WERI-Rb-1 (cell line): ENCODE data around the gene SYCE3.
A peak's percentile ranks its signal among the peaks of the same experiment; 100 is the strongest.

ENCODE experiments used
- DNase-seq: peaks from one replicate; pipeline ENCODE4 v3.0.0-alpha.2; 2020
- H3K27ac ChIP-seq: fragments of 250-450 bp; sonication (Bioruptor Pico); 2 replicates; pipeline ENCODE4 v1.5.1; 2020; ENCODE audit warnings: mild to moderate bottlenecking, moderate library complexity
- H3K27me3 ChIP-seq: fragments of 250-450 bp; sonication (Bioruptor Pico); 2 replicates; pipeline ENCODE4 v1.5.1; 2021; ENCODE audit warnings: mild to moderate bottlenecking, low read depth, moderate library complexity; ENCODE audit not compliant: insufficient read depth, severe bottlenecking
- H3K36me3 ChIP-seq: fragments of 250-450 bp; sonication (Bioruptor Pico); 2 replicates; pipeline ENCODE4 v1.5.1; 2020; ENCODE audit warnings: mild to moderate bottlenecking, moderate library complexity
- H3K4me3 ChIP-seq: 2 replicates; pipeline ENCODE4 v1.5.1; 2011; ENCODE audit warnings: low read depth, mild to moderate bottlenecking, control low read depth, low read length
- H3K9me3 ChIP-seq: fragments of 250-450 bp; sonication (Bioruptor Pico); 2 replicates; pipeline ENCODE4 v1.5.1; 2021; ENCODE audit warnings: mild to moderate bottlenecking, moderate library complexity; ENCODE audit not compliant: severe bottlenecking
- TF ChIP-seq, protein P1 (sequence below): IDR thresholded peaks from 2 replicates; pipeline ENCODE4 v1.5.1; 2011; ENCODE audit warnings: low read depth, mild to moderate bottlenecking, control low read depth, inconsistent platforms, low read length

Gene SYCE3

DNA sequence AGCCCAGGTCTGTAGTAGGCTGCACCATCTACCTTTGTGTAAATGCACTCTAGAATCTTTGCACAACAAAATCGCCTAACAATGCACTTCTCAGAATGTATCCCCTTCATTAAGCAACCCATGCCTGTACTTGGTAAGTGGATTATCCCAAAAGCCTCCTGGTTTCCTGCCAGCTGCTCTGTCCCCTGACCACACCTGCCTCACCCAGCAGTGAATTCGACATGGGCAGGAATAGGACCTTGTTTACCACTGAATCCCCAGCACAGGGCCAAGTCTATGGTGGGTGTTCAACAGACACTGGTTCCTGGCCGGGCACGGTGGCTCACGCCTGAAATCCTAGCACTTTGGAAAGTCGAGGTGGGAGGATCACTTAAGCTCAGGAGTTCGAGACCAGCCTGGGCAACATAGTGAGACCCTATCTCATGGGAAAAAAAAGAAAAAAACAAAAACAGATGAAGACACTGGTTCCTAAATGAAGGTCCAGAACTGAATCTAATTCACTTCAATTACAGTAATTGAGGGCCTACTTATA lies 5.1 kb upstream of the SYCE3 start:
- Histone ChIP-seq H3K9me3 (no peaks in the 10 kb centered on the region), H3K27ac (no peak overlapping the region), H3K36me3 (peaks cover 28% of the 10 kb centered on the region), H3K4me3 (no peak overlapping the region), H3K27me3 (no peaks in the 10 kb centered on the region)
- TF ChIP-seq, protein P1, sequence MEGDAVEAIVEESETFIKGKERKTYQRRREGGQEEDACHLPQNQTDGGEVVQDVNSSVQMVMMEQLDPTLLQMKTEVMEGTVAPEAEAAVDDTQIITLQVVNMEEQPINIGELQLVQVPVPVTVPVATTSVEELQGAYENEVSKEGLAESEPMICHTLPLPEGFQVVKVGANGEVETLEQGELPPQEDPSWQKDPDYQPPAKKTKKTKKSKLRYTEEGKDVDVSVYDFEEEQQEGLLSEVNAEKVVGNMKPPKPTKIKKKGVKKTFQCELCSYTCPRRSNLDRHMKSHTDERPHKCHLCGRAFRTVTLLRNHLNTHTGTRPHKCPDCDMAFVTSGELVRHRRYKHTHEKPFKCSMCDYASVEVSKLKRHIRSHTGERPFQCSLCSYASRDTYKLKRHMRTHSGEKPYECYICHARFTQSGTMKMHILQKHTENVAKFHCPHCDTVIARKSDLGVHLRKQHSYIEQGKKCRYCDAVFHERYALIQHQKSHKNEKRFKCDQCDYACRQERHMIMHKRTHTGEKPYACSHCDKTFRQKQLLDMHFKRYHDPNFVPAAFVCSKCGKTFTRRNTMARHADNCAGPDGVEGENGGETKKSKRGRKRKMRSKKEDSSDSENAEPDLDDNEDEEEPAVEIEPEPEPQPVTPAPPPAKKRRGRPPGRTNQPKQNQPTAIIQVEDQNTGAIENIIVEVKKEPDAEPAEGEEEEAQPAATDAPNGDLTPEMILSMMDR, result no peak
- no peak for DNase-seq

DNA sequence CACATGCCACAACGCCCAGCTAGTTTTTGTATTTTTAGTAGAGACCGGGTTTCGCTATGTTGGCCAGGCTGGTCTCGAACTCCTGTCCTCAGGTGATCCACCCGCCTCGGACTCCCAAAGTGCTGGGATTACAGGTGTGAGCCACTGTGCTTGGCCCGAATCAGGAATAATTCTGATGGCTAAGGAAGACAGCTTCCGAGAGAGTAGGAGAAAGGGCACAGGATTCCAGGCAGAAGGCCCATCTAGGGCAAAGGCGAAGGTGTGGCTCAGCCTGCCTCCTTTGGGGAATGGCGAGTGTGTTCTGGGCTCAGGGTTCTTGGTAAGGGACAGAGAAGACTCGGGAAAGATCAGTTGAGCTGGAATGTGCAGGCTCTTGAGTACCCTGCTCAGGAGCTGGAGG lies 1.6 kb upstream of the SYCE3 start:
- peaks cover 14% of the 10 kb centered on the region for H3K36me3 ChIP-seq
- no peak overlapping the region for H3K4me3 ChIP-seq
- H3K27me3 ChIP-seq, result no peaks in the 10 kb centered on the region
- no peaks in the 10 kb centered on the region for H3K9me3 ChIP-seq
- DNase-seq, result no peak
- TF ChIP-seq, protein P1, result no peak
- no peak overlapping the region for H3K27ac ChIP-seq

DNA sequence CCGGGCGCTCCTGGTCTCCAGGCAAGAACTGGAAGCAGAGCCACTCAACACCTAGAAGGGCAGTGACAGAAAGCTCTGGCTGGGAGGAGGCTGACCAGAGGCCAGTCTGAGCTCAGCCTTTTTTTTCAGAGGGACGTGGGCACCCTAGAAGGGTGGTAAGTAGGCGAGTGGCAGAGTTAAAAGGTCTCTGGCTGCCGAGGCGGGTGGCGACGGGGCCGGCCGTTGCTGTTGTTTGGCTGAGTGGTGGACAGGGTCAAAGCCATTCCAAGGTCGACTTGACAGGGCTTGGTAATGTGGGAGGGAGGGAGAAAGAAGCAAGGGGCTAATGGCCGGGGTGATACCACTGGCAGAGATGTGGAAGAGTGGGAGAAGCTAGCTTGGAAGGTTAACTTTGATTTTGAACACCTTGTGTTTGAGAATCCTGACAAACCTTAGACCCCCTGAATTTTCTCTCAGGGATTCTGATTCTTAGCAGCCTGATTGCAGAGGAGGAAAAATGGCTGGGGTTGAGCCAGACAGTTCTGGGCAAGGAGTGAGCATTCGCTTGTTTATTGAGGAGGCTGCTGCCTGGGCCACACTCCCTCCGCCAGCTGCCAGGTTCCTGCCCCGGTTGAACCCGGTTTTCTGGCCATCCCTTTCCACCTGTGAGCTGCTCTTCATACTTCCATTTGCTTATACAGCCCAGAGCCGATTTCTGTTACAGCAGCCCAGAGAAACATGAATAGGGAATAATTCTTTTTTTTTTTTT lies 868 bp upstream of the SYCE3 start:
- TF ChIP-seq, protein P1, result no peak
- no peaks in the 10 kb centered on the region for H3K27me3 ChIP-seq
- peak overlapping the region; percentile 30 for H3K27ac ChIP-seq
- H3K4me3 ChIP-seq, result peak overlapping the region; percentile 59
- DNase-seq, result no peak
- H3K36me3 ChIP-seq, result peaks cover 8% of the 10 kb centered on the region
- no peaks in the 10 kb centered on the region for H3K9me3 ChIP-seq

DNA sequence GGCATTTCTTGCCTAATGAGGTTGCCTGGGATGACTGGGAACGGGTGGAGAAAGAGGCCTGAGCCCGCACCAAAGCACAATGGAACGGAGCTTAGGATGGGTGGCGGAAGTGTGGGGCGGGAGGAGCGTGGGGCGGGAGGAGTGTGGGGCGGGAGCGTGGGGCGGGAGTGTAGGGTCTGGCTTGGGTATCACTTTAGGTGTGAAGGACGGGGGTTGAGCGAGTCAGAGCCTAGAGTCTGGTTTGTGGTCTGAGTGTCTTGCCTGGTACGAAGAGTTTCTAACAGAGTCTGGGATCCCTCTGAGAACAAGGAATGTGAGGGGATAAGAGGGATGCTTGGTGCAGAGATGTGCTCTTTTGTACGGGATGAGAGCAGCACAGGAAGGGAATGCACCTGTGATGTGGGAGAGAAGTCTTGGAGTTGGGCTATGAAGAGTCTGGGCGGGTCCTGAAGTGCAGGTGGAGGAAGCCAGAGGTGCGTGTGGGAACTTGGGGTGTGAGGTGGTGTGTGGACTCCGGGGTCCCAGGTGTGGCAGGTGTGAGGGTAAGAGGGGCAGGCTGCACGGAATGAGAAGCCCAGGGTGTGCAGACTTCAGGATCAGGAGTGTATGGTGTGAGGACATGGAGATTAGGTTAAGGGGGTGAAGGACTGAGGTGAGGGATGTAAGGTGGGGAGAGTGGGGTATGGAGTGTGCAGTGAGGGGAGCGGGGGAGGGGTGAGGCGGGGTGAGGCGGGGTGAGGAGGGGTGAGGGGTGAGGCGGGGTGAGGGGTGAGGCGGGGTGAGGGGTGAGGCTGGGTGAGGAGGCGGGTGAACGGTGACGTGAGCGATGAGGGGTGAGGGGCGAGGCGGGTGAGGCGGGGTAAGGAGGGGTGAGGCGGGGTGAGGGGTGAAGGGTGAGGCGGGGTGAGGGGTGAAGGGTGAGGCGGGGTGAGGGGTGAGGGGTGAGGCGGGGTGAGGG lies 1.0 kb downstream of the SYCE3 start:
- Histone ChIP-seq H3K27me3 (no peaks in the 10 kb centered on the region), H3K36me3 (no peaks in the 10 kb centered on the region), H3K4me3 (no peak overlapping the region), H3K27ac (no peak overlapping the region), H3K9me3 (no peaks in the 10 kb centered on the region)
- TF ChIP-seq, protein P1, result no peak
- no peak for DNase-seq

DNA sequence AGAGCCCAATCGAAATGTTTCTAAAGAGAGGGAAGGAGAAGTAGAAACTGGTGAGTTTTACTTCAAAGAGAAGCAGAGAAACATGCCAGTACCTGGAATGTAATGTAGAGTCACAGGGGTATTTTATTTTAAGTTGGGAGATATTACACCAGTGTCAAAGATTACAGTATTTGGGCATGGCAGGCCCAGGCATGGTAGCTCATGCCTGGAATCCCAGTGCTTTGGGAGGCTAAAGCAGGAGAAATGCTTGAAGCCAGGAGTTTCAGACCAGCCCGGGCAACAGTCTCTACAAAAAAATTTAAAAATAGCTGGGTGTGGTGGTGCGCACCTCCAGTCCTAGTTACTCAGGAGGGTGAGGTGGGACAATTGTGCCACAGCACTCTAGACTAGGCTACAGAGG lies 2.7 kb downstream of the SYCE3 start:
- no peaks in the 10 kb centered on the region for H3K36me3 ChIP-seq
- H3K4me3 ChIP-seq, result no peak overlapping the region
- H3K9me3 ChIP-seq, result no peaks in the 10 kb centered on the region
- DNase-seq, result no peak
- TF ChIP-seq, protein P1, result no peak
- no peaks in the 10 kb centered on the region for H3K27me3 ChIP-seq
- H3K27ac ChIP-seq, result no peak overlapping the region
